ENCODE data around the gene SORCS2. TPM values are rescaled to one million over a fixed set of nuclear protein-coding genes. Genes with fewer than 3 reads are reported as not detected.
"Not testable (repeated sequence)": the region's sequence is repeated elsewhere in the genome, so short reads cannot be mapped to it uniquely, and the experiment has no call there.

Gene SORCS2
- total RNA-seq, 6 donors from 2014 or later: 2.2 to 28.3 (median 7.2) TPM

GRCh38 chr4:7596918-7597606, 404.7 kb downstream of the SORCS2 start:
- Histone ChIP-seq H3K4me1 (peaks cover 0 to 29% (median 14%) of the 10 kb centered on the region in 4 donors), H3K36me3 (no peaks in the 10 kb centered on the region), H3K27ac (no peak overlapping the region), H3K4me3 (no peak overlapping the region), H3K9me3 (peaks cover 0 to 1% (median 0%) of the 10 kb centered on the region in 4 donors), H3K27me3 (no peaks in the 10 kb centered on the region)
- ATAC-seq (ENCODE audit: low FRiP score in 2 of 2) (no peak), DNase-seq (no peak)
- no peak for TF ChIP-seq CTCF (IDR thresholded peaks at IDR 0.05)
- no peak for TF ChIP-seq EP300 (IDR thresholded peaks at IDR 0.05)
- TF ChIP-seq POLR2A (IDR thresholded peaks at IDR 0.05): no peak
- TF ChIP-seq POLR2AphosphoS5 (IDR thresholded peaks at IDR 0.05): no peak
- 50 to 58% methylated on average over 9 of the region's 9 CpGs for WGBS, 2 donors

DNA sequence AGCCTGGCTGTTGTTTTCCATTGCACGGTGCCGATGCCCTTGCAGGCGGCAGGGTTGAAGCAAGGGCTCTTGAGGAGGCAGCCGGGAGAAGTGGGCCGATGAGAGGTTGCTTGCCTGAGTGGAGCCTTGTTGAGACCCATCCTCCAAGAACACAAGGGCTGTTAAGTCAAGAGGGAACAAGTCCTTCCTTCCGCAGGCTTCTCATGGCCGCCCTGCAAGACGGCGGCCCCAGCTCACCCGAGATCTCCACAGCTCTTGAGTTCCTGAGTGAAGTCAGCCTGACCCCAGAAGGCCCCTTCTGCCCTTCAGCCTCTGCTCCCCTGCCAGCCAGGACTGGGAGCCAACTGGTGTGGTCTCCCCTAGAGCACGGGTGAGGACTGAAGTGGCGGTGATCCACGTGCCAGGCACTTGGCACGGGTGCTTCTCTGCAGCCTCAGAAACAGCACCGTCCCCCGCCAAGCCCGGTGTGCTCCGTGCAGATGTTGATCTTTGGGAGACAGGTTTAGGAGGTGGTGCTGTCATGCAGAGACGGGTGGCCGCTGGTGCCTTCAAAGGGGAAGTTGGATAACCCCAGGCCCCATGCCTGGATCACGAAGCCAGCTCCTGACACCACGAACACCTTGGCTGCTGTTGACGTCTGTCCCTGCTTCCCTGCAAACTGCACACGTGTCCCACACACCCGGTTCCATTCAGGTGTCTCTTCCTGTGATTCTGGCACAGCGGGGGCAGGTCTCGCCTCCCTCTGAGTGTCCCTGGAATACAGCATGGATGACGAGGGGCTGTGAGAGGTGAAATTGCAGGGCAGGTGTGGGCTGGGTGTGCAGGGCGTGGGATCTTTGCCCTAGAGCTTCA, 406.8 kb downstream of the SORCS2 start:
- DNase-seq (peak in 1 of 2 donors; percentile 87), ATAC-seq (ENCODE audit: low FRiP score in 2 of 2) (peak; percentile 64 to 86)
- H3K27ac ChIP-seq: no peak overlapping the region
- H3K4me3 ChIP-seq: no peak overlapping the region
- H3K4me1 ChIP-seq: peaks cover 0 to 29% (median 14%) of the 10 kb centered on the region in 4 donors
- WGBS, 2 donors: 64 to 71% methylated on average over 11 to 26 of the region's 29 CpGs
- H3K27me3 ChIP-seq: no peaks in the 10 kb centered on the region
- H3K36me3 ChIP-seq: no peaks in the 10 kb centered on the region
- TF ChIP-seq POLR2A (IDR thresholded peaks at IDR 0.05) (no peak), EP300 (IDR thresholded peaks at IDR 0.05) (peak in 1 of 4 donors; percentile 73), POLR2AphosphoS5 (IDR thresholded peaks at IDR 0.05) (peak in 1 of 2 donors; percentile 68)
- peaks cover 0 to 4% (median 0%) of the 10 kb centered on the region in 4 donors for H3K9me3 ChIP-seq

DNA sequence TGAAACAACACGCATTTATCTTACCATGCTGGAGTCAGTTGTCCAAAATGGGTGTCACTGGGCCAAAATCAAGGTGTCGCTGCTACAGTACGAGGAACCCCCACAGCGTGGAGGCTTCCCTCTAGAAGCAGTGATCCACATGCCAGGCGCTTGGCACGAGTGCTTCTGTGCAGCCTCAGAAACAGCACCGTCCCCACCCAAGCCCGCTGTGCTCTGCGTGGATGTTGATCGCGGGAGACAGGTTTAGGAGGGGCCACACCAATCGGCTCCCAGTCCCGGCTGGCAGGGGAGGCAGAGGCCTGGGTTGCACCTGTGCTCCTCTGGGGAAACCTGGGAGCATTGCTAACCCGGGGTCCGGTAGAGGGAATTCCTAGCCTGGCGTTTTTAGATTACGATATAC, 407.9 kb downstream of the SORCS2 start:
- DNase-seq: no peak
- WGBS, 2 donors: 82 to 93% methylated on average over 16 to 17 of the region's 17 CpGs
- ATAC-seq (ENCODE audit: low FRiP score in 2 of 2): no peak

DNA sequence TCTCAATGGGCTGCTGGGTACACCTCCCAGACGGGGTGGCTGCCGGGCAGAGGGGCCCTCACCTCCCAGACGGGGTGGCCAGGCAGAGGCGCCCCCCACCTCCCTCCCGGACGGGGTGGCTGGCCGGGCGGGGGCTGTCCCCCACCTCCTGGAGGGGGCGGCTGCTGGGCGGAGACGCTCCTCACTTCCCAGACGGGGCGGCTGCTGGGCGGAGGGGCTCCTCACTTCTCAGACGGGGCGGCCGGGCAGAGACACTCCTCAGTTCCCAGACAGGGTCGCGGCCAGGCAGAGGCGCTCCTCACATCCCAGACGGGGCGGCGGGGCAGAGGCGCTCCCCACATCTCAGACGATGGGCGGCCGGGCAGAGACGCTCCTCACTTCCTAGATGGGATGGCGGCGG, 409.8 kb downstream of the SORCS2 start:
- 95 to 97% methylated on average over 19 to 29 of the region's 30 CpGs for WGBS, 2 donors

More for the DNA sequence above, 407.9 kb downstream of the SORCS2 start:
- no peak overlapping the region for H3K4me3 ChIP-seq
- H3K9me3 ChIP-seq: peaks cover 0 to 4% (median 0%) of the 10 kb centered on the region in 4 donors
- no peaks in the 10 kb centered on the region for H3K36me3 ChIP-seq
- H3K27me3 ChIP-seq: no peaks in the 10 kb centered on the region
- H3K27ac ChIP-seq: no peak overlapping the region
- TF ChIP-seq CTCF (IDR thresholded peaks at IDR 0.05) (no peak), POLR2A (IDR thresholded peaks at IDR 0.05) (no peak), POLR2AphosphoS5 (IDR thresholded peaks at IDR 0.05) (no peak), EP300 (IDR thresholded peaks at IDR 0.05) (no peak)
- H3K4me1 ChIP-seq: peaks cover 0 to 29% (median 14%) of the 10 kb centered on the region in 4 donors

DNA sequence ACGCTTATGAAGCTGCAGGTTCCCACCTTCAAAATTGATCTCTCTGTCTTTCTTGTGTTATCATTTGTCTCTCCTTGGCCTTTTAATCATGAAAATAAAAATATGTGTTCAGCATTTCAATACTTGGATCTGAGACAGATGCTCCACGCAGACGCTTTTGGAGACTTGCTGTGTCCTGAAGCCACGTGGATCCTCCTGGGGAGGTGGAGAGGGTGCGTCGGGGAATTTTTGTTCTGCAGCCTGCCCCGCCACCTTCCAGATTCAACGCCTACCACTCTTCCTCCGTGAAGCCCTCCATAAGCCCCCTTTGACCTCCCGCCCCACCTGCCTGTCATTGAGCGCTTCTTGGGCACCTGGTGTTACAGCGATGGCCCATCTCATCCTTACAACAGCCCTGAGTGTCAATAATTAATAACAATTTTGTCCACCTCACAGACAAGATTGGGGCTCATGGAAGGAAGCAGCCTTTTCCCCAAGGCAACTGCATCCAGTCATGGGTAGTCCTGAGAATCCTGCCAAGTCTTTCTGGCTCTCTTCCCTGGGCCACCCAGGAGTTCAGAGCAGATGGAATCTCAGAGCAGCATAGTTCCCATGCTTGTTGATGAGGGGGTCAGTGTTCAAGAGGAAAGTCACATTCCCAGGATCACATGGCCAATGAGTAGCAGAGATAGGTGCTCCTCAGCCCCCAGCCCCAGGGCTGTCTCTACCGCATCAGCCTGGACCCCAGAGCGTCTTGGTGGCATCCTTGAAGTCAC, 415.0 kb downstream of the SORCS2 start:
- ATAC-seq (ENCODE audit: low FRiP score in 2 of 2): no peak
- TF ChIP-seq POLR2AphosphoS5 (IDR thresholded peaks at IDR 0.05) (no peak), CTCF (IDR thresholded peaks at IDR 0.05) (no peak), EP300 (IDR thresholded peaks at IDR 0.05) (no peak), POLR2A (IDR thresholded peaks at IDR 0.05) (no peak)
- 85 to 87% methylated on average over 14 of the region's 14 CpGs for WGBS, 2 donors
- Histone ChIP-seq H3K36me3 (no peaks in the 10 kb centered on the region), H3K27me3 (no peaks in the 10 kb centered on the region), H3K4me3 (no peak overlapping the region), H3K9me3 (peaks cover 0 to under 1% (median 0%) of the 10 kb centered on the region in 4 donors), H3K27ac (no peak overlapping the region), H3K4me1 (no peaks in the 10 kb centered on the region)
- DNase-seq: no peak

More for the DNA sequence above, 409.8 kb downstream of the SORCS2 start:
- H3K27me3 ChIP-seq; H3K36me3 ChIP-seq; H3K9me3 ChIP-seq; ATAC-seq (ENCODE audit: low FRiP score in 2 of 2); H3K27ac ChIP-seq; H3K4me3 ChIP-seq: not testable (repeated sequence)
- peaks cover 0 to 16% (median 7%) of the 10 kb centered on the region in 4 donors for H3K4me1 ChIP-seq
- peak in 1 of 2 donors; percentile 66 for DNase-seq
